HEK293 (cell line): ENCODE data around the gene ZNF862.

ENCODE experiments used
- MYNN ChIP-seq: fragments of 450-650 bp; formaldehyde crosslinking; IDR thresholded peaks from 2 replicates; pipeline ENCODE4 v1.5.1; 2016; ENCODE audit warnings: missing biosample characterization, missing genetic modification characterization, borderline replicate concordance
- TCF7L2 ChIP-seq: IDR thresholded peaks from 2 replicates; pipeline ENCODE4 v1.6.1; 2011; ENCODE audit warnings: low read depth, mild to moderate bottlenecking, inconsistent platforms, low read length, moderate library complexity, borderline replicate concordance
- ZBTB20 ChIP-seq: fragments of 450-650 bp; formaldehyde crosslinking; IDR thresholded peaks from 2 replicates; pipeline ENCODE4 v1.5.1; 2016; ENCODE audit warnings: missing biosample characterization, missing genetic modification characterization
- ZNF16 ChIP-seq: fragments of 450-650 bp; formaldehyde crosslinking; IDR thresholded peaks from 2 replicates; pipeline ENCODE4 v1.5.1; 2016; ENCODE audit warnings: low read depth, missing biosample characterization, missing genetic modification characterization
- ZNF280D ChIP-seq: fragments of 450-650 bp; formaldehyde crosslinking; IDR thresholded peaks from 2 replicates; pipeline ENCODE4 v1.5.1; 2016; ENCODE audit warnings: missing biosample characterization, missing genetic modification characterization
- ZNF302 ChIP-seq: fragments of 450-650 bp; formaldehyde crosslinking; IDR thresholded peaks from 2 replicates; pipeline ENCODE4 v1.5.1; 2016; ENCODE audit warnings: missing biosample characterization, missing genetic modification characterization, low read depth
- ZNF324 ChIP-seq: fragments of 450-650 bp; formaldehyde crosslinking; IDR thresholded peaks from 2 replicates; pipeline ENCODE4 v1.5.1; 2016; ENCODE audit warnings: missing biosample characterization, missing genetic modification characterization
- ZNF514 ChIP-seq: fragments of 450-650 bp; formaldehyde crosslinking; IDR thresholded peaks from 2 replicates; pipeline ENCODE4 v1.5.1; 2016; ENCODE audit warnings: missing biosample characterization, missing genetic modification characterization
- ZNF670 ChIP-seq: fragments of 450-650 bp; formaldehyde crosslinking; IDR thresholded peaks from 2 replicates; pipeline ENCODE4 v1.5.1; 2016; ENCODE audit warnings: missing biosample characterization, missing genetic modification characterization, low read depth
- ZNF677 ChIP-seq: fragments of 450-650 bp; IDR thresholded peaks from 2 replicates; pipeline ENCODE4 v1.5.0; 2018; ENCODE audit warnings: missing biosample characterization, mild to moderate bottlenecking, missing genetic modification characterization, moderate library complexity
- ZNF707 ChIP-seq: fragments of 450-650 bp; formaldehyde crosslinking; IDR thresholded peaks from 2 replicates; pipeline ENCODE4 v1.5.1; 2016; ENCODE audit warnings: missing biosample characterization, missing genetic modification characterization
- TF ChIP-seq, protein P1 (sequence below): fragments of 450-650 bp; formaldehyde crosslinking; IDR thresholded peaks from 2 replicates; pipeline ENCODE4 v1.5.1; 2016; ENCODE audit warnings: missing biosample characterization, missing genetic modification characterization
- TF ChIP-seq, protein P2 (sequence below): fragments of 450-650 bp; formaldehyde crosslinking; IDR thresholded peaks from 2 replicates; pipeline ENCODE4 v1.5.1; 2016; ENCODE audit warnings: missing biosample characterization, missing genetic modification characterization

DNA sequence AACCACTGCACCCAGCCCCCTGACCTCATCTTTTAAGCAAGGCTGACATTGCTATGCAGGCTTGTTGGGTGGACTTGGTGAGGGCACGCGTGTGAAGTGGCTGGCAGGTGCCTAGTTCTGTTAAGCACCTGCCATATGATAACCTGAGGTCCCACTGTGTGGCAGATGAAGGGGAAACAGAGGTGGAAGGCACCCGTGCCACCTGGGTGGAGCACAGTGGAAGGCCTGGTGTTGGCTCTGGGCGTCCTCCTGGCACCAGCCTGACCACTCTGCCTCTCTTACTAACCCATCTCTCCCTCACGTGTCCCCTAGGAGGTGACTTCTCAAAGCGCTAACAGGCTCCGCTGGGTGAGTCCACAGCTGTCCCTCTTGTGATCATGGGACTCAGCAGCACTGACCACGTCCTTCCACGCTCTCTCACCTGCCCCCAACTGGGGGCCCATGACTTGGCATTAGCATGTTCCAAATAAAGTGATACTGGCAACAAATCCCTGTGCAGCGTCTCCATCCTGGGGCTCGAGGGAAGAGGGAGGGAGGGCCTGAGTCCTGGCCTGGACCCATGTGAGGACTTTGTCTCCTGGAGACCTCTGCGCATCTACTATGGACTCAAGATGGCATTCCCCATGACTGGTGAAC is 4.6 kb upstream of the ZNF862 start:
- TF ChIP-seq, protein P1, sequence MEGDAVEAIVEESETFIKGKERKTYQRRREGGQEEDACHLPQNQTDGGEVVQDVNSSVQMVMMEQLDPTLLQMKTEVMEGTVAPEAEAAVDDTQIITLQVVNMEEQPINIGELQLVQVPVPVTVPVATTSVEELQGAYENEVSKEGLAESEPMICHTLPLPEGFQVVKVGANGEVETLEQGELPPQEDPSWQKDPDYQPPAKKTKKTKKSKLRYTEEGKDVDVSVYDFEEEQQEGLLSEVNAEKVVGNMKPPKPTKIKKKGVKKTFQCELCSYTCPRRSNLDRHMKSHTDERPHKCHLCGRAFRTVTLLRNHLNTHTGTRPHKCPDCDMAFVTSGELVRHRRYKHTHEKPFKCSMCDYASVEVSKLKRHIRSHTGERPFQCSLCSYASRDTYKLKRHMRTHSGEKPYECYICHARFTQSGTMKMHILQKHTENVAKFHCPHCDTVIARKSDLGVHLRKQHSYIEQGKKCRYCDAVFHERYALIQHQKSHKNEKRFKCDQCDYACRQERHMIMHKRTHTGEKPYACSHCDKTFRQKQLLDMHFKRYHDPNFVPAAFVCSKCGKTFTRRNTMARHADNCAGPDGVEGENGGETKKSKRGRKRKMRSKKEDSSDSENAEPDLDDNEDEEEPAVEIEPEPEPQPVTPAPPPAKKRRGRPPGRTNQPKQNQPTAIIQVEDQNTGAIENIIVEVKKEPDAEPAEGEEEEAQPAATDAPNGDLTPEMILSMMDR = no peak
- no peak for TF ChIP-seq ZNF324
- no peak for TF ChIP-seq ZNF16
- TF ChIP-seq ZNF670 = no peak
- TF ChIP-seq ZNF677 (tag by site-specific recombination) = no peak
- no peak for TF ChIP-seq ZNF707 (tag by site-specific recombination)
- TF ChIP-seq MYNN (tag by site-specific recombination) = no peak
- no peak for TF ChIP-seq ZNF302 (tag by site-specific recombination)
- no peak for TF ChIP-seq ZNF514
- TF ChIP-seq, protein P2, sequence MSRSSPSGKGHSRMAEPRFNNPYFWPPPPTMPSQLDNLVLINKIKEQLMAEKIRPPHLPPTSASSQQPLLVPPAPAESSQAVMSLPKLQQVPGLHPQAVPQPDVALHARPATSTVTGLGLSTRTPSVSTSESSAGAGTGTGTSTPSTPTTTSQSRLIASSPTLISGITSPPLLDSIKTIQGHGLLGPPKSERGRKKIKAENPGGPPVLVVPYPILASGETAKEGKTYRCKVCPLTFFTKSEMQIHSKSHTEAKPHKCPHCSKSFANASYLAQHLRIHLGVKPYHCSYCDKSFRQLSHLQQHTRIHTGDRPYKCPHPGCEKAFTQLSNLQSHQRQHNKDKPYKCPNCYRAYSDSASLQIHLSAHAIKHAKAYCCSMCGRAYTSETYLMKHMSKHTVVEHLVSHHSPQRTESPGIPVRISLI (tag by site-specific recombination) = no peak
- no peak for TF ChIP-seq ZNF280D (tag by site-specific recombination)
- no peak for TF ChIP-seq TCF7L2
- TF ChIP-seq ZBTB20 (tag by site-specific recombination) = no peak
